ENCODE data around the gene EDAR. TPM values are rescaled to one million over a fixed set of nuclear protein-coding genes. Genes with fewer than 3 reads are reported as not detected.

EDAR gene
- not detected in 2 replicates for polyA plus RNA-seq (2012; rRNA removed)
- polyA plus RNA-seq (2012; cell fraction: cytosol; rRNA removed), result not detected in 2 replicates
- not detected in 2 replicates for polyA plus RNA-seq (2012; cell fraction: nucleus; rRNA removed)

GRCh38 chr2:108988796-108989713 lies at the start of gene EDAR:
Gene EDAR, minus strand, starts transcription at chr2:108989220. Its CDS starts 58,206 bp downstream, at chr2:108931014.
- Histone ChIP-seq H3K9me2 (no peaks in the 10 kb centered on the region), H3K27me3 (ENCODE audit: insufficient read depth) (peaks cover 16% of the 10 kb centered on the region; the same call in 1 of the 2 replicates), H3F3A (replicated peaks; ENCODE audit: insufficient read depth) (no peaks in the 10 kb centered on the region), H3K4me2 (no peak within 1 kb of the TSS), H4K20me1 (ENCODE audit: insufficient read depth) (no peaks in the 10 kb centered on the region), H3K9ac (no peak within 1 kb of the TSS), H2AFZ (ENCODE audit: low read depth) (no peak within 1 kb of the TSS), H3K9me3 (no peaks in the 10 kb centered on the region), H3K79me2 (ENCODE audit: insufficient read depth) (no peaks in the 10 kb centered on the region), H3K4me1 (ENCODE audit: control insufficient read depth in 1 of 2, insufficient read depth in 2 of 2, low read depth in 1 of 2, low read length in 1 of 2) (peaks cover 0 to 4% of the 10 kb centered on the region in 2 experiments; a peak in 1 of 4 replicates), H3K27ac (ENCODE audit: low read depth in 2 of 2, low read length in 1 of 2) (no peak within 1 kb of the TSS), H3K4me3 (ENCODE audit: low read depth in 2 of 2, low read length in 1 of 2) (no peak within 1 kb of the TSS), H3K36me3 (replicated peaks in 1 of 2; ENCODE audit: control insufficient read depth in 1 of 2, insufficient read depth in 2 of 2, low read length in 1 of 2) (no peaks in the 10 kb centered on the region)
- ChIA-PET CTCF (interaction anchor here (0.7 to 2.2 kb wide), 15 partner anchors 9 to 533 kb away, joined by 3 to 13 read pairs (median 4); no protein-coding TSS in a partner anchor), POLR2A (no interaction called here)
- peak; percentile 67 for DNase-seq
- 51% methylated on average over 20 of the region's 20 CpGs for WGBS (ENCODE audit: low lambda C conversion rate)
- TF ChIP-seq SMC3 (IDR thresholded peaks at IDR 0.05; ENCODE audit: low read depth, low read length), result peak; percentile 34; the same call in 1 of the 2 replicates
- TF ChIP-seq RAD21 (IDR thresholded peaks at IDR 0.05; ENCODE audit: low read length), result peak; percentile 69
- TF ChIP-seq FOSL2 (IDR thresholded peaks at IDR 0.05; ENCODE audit: borderline replicate concordance, low read depth), result no peak
- no peak for TF ChIP-seq TAF1 (IDR thresholded peaks at IDR 0.05; ENCODE audit: borderline replicate concordance, low read depth, low read length)
- no peak for TF ChIP-seq REST (IDR thresholded peaks at IDR 0.05; ENCODE audit: low read depth, low read length)
- no peak for TF ChIP-seq RFX5 (IDR thresholded peaks at IDR 0.05; ENCODE audit: low read length)
- TF ChIP-seq CTCF (IDR thresholded peaks at IDR 0.05), result peak; percentile 31; the same call in 1 of the 2 replicates
- no peak for TF ChIP-seq RXRA (IDR thresholded peaks at IDR 0.05; ENCODE audit: borderline replicate concordance, low read depth)
- TF ChIP-seq JUND (IDR thresholded peaks at IDR 0.05), result no peak
- TF ChIP-seq ELF1 (IDR thresholded peaks at IDR 0.05), result no peak
- TF ChIP-seq USF1 (IDR thresholded peaks at IDR 0.05; ENCODE audit: borderline replicate concordance, low read depth), result no peak
- no peak for TF ChIP-seq EZH2phosphoT487 (IDR thresholded peaks at IDR 0.05; ENCODE audit: borderline replicate concordance, low read depth)
- no peak for TF ChIP-seq ZBTB33 (IDR thresholded peaks at IDR 0.05; ENCODE audit: borderline replicate concordance, low read depth)
- TF ChIP-seq GATA2 (CRISPR knock-in tag; IDR thresholded peaks at IDR 0.05), result no peak
- no peak for TF ChIP-seq GABPA (IDR thresholded peaks at IDR 0.05; ENCODE audit: low read depth)
- TF ChIP-seq RCOR1 (IDR thresholded peaks at IDR 0.05; ENCODE audit: low read length), result no peak
- no peak for TF ChIP-seq SIN3A (IDR thresholded peaks at IDR 0.05; ENCODE audit: borderline replicate concordance, low read depth, low read length)
- TF ChIP-seq MEF2A (IDR thresholded peaks at IDR 0.05; ENCODE audit: borderline replicate concordance, low read depth), result no peak
- no peak for TF ChIP-seq YY1 (IDR thresholded peaks at IDR 0.05; ENCODE audit: low read depth)
- TF ChIP-seq IRF3 (IDR thresholded peaks at IDR 0.05; ENCODE audit: low read depth, low read length), result no peak
- no peak for TF ChIP-seq CHD2 (IDR thresholded peaks at IDR 0.05; ENCODE audit: low read length, partially characterized antibody)
